ENCODE data around the gene FASN. TPM values are rescaled to one million over a fixed set of nuclear protein-coding genes. Genes with fewer than 3 reads are reported as not detected.

FASN gene
- total RNA-seq, 2 donors from 2014 or later: 13.8 to 46.4 TPM

- no peak for TF ChIP-seq CTCF (IDR thresholded peaks at IDR 0.05)
- Histone ChIP-seq H3K27ac (no peak overlapping the region), H3K36me3 (peaks cover 51% of the 10 kb centered on the region), H3K4me3 (no peak overlapping the region), H3K9me3 (no peaks in the 10 kb centered on the region), H3K27me3 (no peaks in the 10 kb centered on the region), H3K4me1 (peaks cover 0 to 32% of the 10 kb centered on the region in 2 donors)
- no peak for DNase-seq (ENCODE audit: low spot score)
These were observed 43.5 kb downstream of the FASN start for GRCh38 chr17:82054351-82055022.

- no peak for DNase-seq (ENCODE audit: low spot score)
- no peak overlapping the region for H3K27ac ChIP-seq
- peaks cover 55% of the 10 kb centered on the region for H3K36me3 ChIP-seq
- TF ChIP-seq CTCF (IDR thresholded peaks at IDR 0.05): no peak
- H3K4me1 ChIP-seq: peaks cover 0 to 32% of the 10 kb centered on the region in 2 donors
- H3K4me3 ChIP-seq: no peak overlapping the region
- H3K27me3 ChIP-seq: no peaks in the 10 kb centered on the region
- H3K9me3 ChIP-seq: no peaks in the 10 kb centered on the region
These were observed 44.3 kb downstream of the FASN start for GRCh38 chr17:82053556-82054263.

GRCh38 chr17:82053130-82053529 is 44.9 kb downstream of the FASN start:
- peaks cover 0 to 32% of the 10 kb centered on the region in 2 donors for H3K4me1 ChIP-seq
- no peak overlapping the region for H3K27ac ChIP-seq
- peak overlapping the region in 1 of 2 donors; percentile 83 for H3K4me3 ChIP-seq
- H3K36me3 ChIP-seq: peaks cover 57% of the 10 kb centered on the region
- DNase-seq (ENCODE audit: low spot score): no peak
- TF ChIP-seq CTCF (IDR thresholded peaks at IDR 0.05): no peak
- no peaks in the 10 kb centered on the region for H3K27me3 ChIP-seq
- H3K9me3 ChIP-seq: no peaks in the 10 kb centered on the region

- H3K4me1 ChIP-seq: peaks cover 0 to 32% of the 10 kb centered on the region in 2 donors
- no peaks in the 10 kb centered on the region for H3K27me3 ChIP-seq
- H3K4me3 ChIP-seq: peak overlapping the region; percentile 83 to 87
- TF ChIP-seq CTCF (IDR thresholded peaks at IDR 0.05): no peak
- peaks cover 54% of the 10 kb centered on the region for H3K36me3 ChIP-seq
- no peak for DNase-seq (ENCODE audit: low spot score)
- H3K9me3 ChIP-seq: no peaks in the 10 kb centered on the region
- H3K27ac ChIP-seq: peak overlapping the region in 1 of 2 donors; percentile 13
These were observed 45.4 kb downstream of the FASN start for GRCh38 chr17:82052638-82053059.

- Histone ChIP-seq H3K4me3 (peak within 1 kb of the TSS; percentile 83 to 87), H3K4me1 (peaks cover 0 to 32% of the 10 kb centered on the region in 2 donors), H3K27ac (peak within 1 kb of the TSS; percentile 53 to 59), H3K9me3 (no peaks in the 10 kb centered on the region), H3K27me3 (no peaks in the 10 kb centered on the region), H3K36me3 (peaks cover 51% of the 10 kb centered on the region)
- no peak for DNase-seq (ENCODE audit: low spot score)
- no peak for TF ChIP-seq CTCF (IDR thresholded peaks at IDR 0.05)
These were observed 46.0 kb downstream of the FASN start, which contains the start of the genes GPS1 and RFNG for GRCh38 chr17:82051776-82052637. Gene GPS1 (plus strand): TSS chr17:82051898. CDS start chr17:82051932, 34 bp downstream. Gene RFNG (minus strand): TSS chr17:82051811. CDS start chr17:82051766, 45 bp downstream.
